GM23248 (cell line): Measurements from ENCODE around the gene DNMT3L. TPM values are rescaled to one million over a fixed set of nuclear protein-coding genes. Genes with fewer than 3 reads are reported as not detected.

Experiments
- DNase-seq: peaks from one replicate; pipeline ENCODE4 v3.0.0-alpha.2; 2015
- H2AFZ ChIP-seq: fragments of 200-600 bp; sonication (generic); 2 replicates; pipeline ENCODE4 v1.6.1; 2016; ENCODE audit warnings: antibody characterized with exemption
- H3F3A ChIP-seq: fragments of 200-600 bp; sonication (generic); 2 replicates; pipeline ENCODE4 v1.6.1; 2016; ENCODE audit warnings: mild to moderate bottlenecking, antibody characterized with exemption, mixed run types; ENCODE audit not compliant: insufficient read depth
- H3K27ac ChIP-seq: fragments of 200-600 bp; sonication (generic); 2 replicates; pipeline ENCODE4 v1.5.1; 2016; ENCODE audit warnings: mild to moderate bottlenecking
- H3K27me3 ChIP-seq: fragments of 200-600 bp; sonication (generic); replicated peaks from 2 replicates; pipeline ENCODE4 v1.6.1; 2016; ENCODE audit warnings: mild to moderate bottlenecking; ENCODE audit not compliant: insufficient read depth
- H3K36me3 ChIP-seq: fragments of 200-600 bp; sonication (generic); 2 replicates; pipeline ENCODE4 v1.6.1; 2016; ENCODE audit warnings: low read depth, mild to moderate bottlenecking
- H3K4me1 ChIP-seq: fragments of 200-600 bp; sonication (generic); 2 replicates; pipeline ENCODE4 v1.6.1; 2016; ENCODE audit warnings: mild to moderate bottlenecking; ENCODE audit not compliant: insufficient read depth
- H3K4me2 ChIP-seq: fragments of 200-600 bp; sonication (generic); one replicate; pipeline ENCODE4 v1.6.1; 2016; ENCODE audit warnings: mild to moderate bottlenecking; ENCODE audit not compliant: unreplicated experiment
- H3K4me3 ChIP-seq: fragments of 200-600 bp; sonication (generic); 2 replicates; pipeline ENCODE4 v1.5.1; 2016; ENCODE audit warnings: mild to moderate bottlenecking
- H3K79me2 ChIP-seq: fragments of 200-600 bp; sonication (generic); 2 replicates; pipeline ENCODE4 v1.6.1; 2016; ENCODE audit warnings: mild to moderate bottlenecking; ENCODE audit not compliant: insufficient read depth
- H3K9ac ChIP-seq: fragments of 200-600 bp; sonication (generic); 2 replicates; pipeline ENCODE4 v1.6.1; 2016; ENCODE audit warnings: mild to moderate bottlenecking
- H3K9me2 ChIP-seq: fragments of 200-600 bp; sonication (generic); 2 replicates; pipeline ENCODE4 v1.6.1; 2016; ENCODE audit warnings: mixed run types, mild to moderate bottlenecking, moderate library complexity; ENCODE audit not compliant: insufficient read depth
- H3K9me3 ChIP-seq: fragments of 200-600 bp; sonication (generic); one replicate; pipeline ENCODE4 v1.6.1; 2017; ENCODE audit warnings: low read depth
- H4K20me1 ChIP-seq: fragments of 200-600 bp; sonication (generic); 2 replicates; pipeline ENCODE4 v1.6.0; 2016; ENCODE audit not compliant: insufficient read depth
- EZH2 ChIP-seq: fragments of 200-600 bp; sonication (generic); IDR thresholded peaks from 2 replicates; pipeline ENCODE4 v1.6.1; 2018; ENCODE audit warnings: antibody characterized with exemption, mild to moderate bottlenecking; ENCODE audit not compliant: insufficient read depth, poor library complexity, severe bottlenecking
- EZH2phosphoT487 ChIP-seq: fragments of 200-600 bp; sonication (generic); IDR thresholded peaks from 2 replicates; pipeline ENCODE4 v1.6.1; 2018; ENCODE audit warnings: antibody characterized with exemption, moderate library complexity, mild to moderate bottlenecking, low read depth; ENCODE audit not compliant: insufficient read depth
- WGBS, 2 experiments: methylation state at CpG; one replicate each; pipeline ENCODE4 v1.1.6; 2015 to 2017; ENCODE audit warnings: low lambda C conversion rate in 2 of 2, low coverage in 1 of 2; ENCODE audit errors: missing lambda C conversion rate in 2 of 2; 5-methylcytosine and 5-hydroxymethylcytosine counted together
- in situ Hi-C: fragments of 300-500 bp; cut with MboI; formaldehyde crosslinking; loops from 2 replicates; pipeline ENCODE4 v1.15.0; 2020
- polyA plus RNA-seq: library from polyadenylated mRNA; unstranded; fragments of >200 nt; fragmentation: Nextera tagmentation; extraction: Ambion mirVana; gene quantifications from 2 replicates; pipeline ENCODE4 v1.2.1, GENCODE V29; 2016
- total RNA-seq: library from RNA; depleted of rRNA; stranded (reverse); fragments of >200 nt; shearing (Covaris generic); gene quantifications from 2 replicates; pipeline ENCODE4 v1.2.3, GENCODE V29; 2014

The DNMT3L gene
- total and polyA plus RNA-seq, 2 experiments from 2014 or later, result not detected

DNA sequence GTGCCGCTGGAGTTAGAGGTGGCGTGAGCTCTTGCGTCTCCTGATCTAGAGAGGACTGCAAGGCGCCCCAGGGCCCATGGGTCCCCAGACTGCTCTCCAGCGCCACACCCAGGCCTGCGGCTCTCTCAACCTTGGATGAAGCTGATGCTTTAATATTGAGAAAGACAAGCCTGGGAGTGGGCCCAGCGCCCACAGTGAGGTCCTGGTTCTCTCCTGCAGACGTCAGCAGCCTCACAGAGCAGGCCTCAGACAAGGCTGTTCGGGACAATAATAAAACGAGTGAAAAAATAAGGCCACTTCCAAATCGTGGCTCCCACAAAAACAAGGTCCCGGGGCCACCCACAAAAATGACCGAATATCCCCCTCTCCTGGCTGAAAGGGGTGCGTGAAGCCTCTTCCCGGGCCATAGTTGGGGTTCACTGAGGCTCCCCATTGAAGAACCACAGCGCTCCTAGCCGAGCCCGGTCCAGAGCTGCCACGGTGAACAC, 6.0 kb upstream of the DNMT3L start:
- Histone ChIP-seq H3K27me3 (peaks cover 4% of the 10 kb centered on the region; the same call in 1 of the 2 replicates), H3K79me2 (no peaks in the 10 kb centered on the region), H2AFZ (no peak overlapping the region), H3K36me3 (no peaks in the 10 kb centered on the region), H3K9me3 (no peaks in the 10 kb centered on the region), H3K27ac (no peak overlapping the region), H3K4me3 (no peak overlapping the region), H3K9me2 (no peaks in the 10 kb centered on the region), H3K4me1 (no peaks in the 10 kb centered on the region), H4K20me1 (no peaks in the 10 kb centered on the region), H3F3A (no peaks in the 10 kb centered on the region), H3K9ac (no peak overlapping the region), H3K4me2 (no peak overlapping the region)
- TF ChIP-seq EZH2phosphoT487 (no peak), EZH2 (no peak)
- in situ Hi-C loops, result no loop called here
- WGBS, 2 experiments, result 66 to 68% methylated on average over 18 to 19 of the region's 19 CpGs
- DNase-seq, result no peak

DNA sequence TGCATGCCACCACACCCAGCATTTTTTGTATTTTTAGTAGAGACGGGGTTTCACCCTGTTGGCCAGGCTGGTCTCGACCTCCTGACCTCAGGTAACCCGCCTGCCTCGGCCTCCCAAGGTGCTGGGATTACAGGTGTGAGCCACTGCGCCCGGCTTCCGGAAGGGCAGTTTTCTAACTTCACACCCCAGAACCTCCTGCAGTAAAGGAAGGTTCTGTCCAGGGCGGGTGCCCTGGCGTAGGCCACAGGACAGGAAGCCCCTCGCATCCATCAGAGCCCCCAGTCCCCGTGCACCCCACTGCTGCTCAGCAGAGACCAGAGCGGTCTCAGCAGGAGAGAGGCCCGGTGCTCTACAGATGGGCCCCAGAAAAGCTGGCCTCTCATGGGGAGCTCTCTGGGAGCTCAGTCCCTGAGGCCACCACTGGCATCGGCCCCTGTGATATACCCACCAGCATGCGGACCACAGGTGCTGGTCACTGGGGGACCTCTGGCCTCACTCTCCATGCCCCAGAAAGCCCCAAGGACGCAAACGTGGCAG, 4.1 kb upstream of the DNMT3L start:
- no peaks in the 10 kb centered on the region for H3K79me2 ChIP-seq
- no peak overlapping the region for H2AFZ ChIP-seq
- no peak overlapping the region for H3K27ac ChIP-seq
- H3K27me3 ChIP-seq, result peaks cover 4% of the 10 kb centered on the region; the same call in 1 of the 2 replicates
- no peak for DNase-seq
- no peaks in the 10 kb centered on the region for H3F3A ChIP-seq
- no peak overlapping the region for H3K9ac ChIP-seq
- in situ Hi-C loops, result no loop called here
- H3K4me1 ChIP-seq, result no peaks in the 10 kb centered on the region
- 71 to 81% methylated on average over 15 to 17 of the region's 17 CpGs for WGBS, 2 experiments
- no peaks in the 10 kb centered on the region for H3K9me3 ChIP-seq
- TF ChIP-seq EZH2 (no peak), EZH2phosphoT487 (no peak)
- no peak overlapping the region for H3K4me3 ChIP-seq
- no peaks in the 10 kb centered on the region for H3K36me3 ChIP-seq
- H4K20me1 ChIP-seq, result no peaks in the 10 kb centered on the region
- no peak overlapping the region for H3K4me2 ChIP-seq
- H3K9me2 ChIP-seq, result no peaks in the 10 kb centered on the region

DNA sequence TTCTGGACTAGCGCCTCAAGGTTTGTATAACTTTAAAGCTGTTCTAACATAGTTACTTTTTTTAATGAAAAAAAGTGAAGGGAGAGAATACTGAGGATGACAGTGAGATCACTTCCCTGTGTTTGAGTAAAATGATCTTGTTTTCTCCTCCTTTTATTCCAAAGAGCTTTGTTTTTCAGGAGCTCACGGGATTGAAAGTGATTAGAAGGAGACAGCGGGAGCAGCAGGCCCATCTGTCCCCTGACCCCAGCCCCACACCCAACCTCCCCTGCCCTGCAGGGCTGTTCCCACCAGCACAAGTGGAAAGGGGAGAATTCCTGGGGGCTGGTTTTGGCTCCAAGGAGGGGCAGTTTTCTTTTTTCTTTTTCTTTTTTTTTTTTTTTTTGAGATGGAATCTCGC, 2.1 kb upstream of the DNMT3L start:
- Histone ChIP-seq H3K27me3 (peaks cover 7% of the 10 kb centered on the region; the same call in 1 of the 2 replicates), H3K4me1 (no peaks in the 10 kb centered on the region), H3K27ac (no peak overlapping the region), H3K4me2 (no peak overlapping the region), H2AFZ (no peak overlapping the region), H3K9me3 (no peaks in the 10 kb centered on the region), H3K9me2 (no peaks in the 10 kb centered on the region), H4K20me1 (no peaks in the 10 kb centered on the region), H3K9ac (no peak overlapping the region), H3K79me2 (no peaks in the 10 kb centered on the region), H3K36me3 (no peaks in the 10 kb centered on the region), H3F3A (no peaks in the 10 kb centered on the region), H3K4me3 (no peak overlapping the region)
- 67 to 69% methylated on average over 4 of the region's 4 CpGs for WGBS, 2 experiments
- DNase-seq, result no peak
- in situ Hi-C loops, result no loop called here
- TF ChIP-seq EZH2phosphoT487 (no peak), EZH2 (no peak)

DNA sequence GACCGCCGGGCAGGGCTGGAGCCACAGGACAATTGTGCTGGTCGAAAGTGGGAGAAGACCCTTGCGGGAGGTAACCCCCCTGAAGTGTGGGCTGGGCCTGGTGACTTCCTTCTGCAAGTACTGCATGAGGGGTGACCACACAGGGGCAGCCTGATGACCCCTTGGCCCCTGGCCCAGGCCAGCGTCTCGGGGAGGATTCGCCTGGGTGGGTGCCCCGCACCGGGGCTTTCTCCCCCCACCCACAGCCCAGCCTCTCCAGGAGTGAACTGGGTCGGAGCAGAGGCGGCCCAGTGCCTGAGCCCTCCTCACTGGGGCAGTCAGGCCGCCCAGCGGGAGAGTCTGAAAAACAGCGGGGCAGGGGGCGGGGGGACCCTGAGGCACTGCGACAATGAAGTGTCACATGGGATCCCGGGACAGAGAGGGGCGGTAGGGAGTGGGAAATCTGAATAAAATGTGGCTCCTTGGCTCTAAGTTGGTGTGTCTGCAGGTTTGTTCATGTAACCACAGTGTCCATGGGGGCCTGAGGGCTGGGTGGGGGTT, 1.6 kb upstream of the DNMT3L start:
- no peaks in the 10 kb centered on the region for H3K9me3 ChIP-seq
- no peak overlapping the region for H3K4me3 ChIP-seq
- H3K27me3 ChIP-seq, result peaks cover 7% of the 10 kb centered on the region; the same call in 1 of the 2 replicates
- H3K4me1 ChIP-seq, result no peaks in the 10 kb centered on the region
- in situ Hi-C loops, result no loop called here
- no peak overlapping the region for H3K9ac ChIP-seq
- no peak overlapping the region for H3K27ac ChIP-seq
- no peaks in the 10 kb centered on the region for H3F3A ChIP-seq
- H2AFZ ChIP-seq, result no peak overlapping the region
- H3K4me2 ChIP-seq, result no peak overlapping the region
- H3K36me3 ChIP-seq, result no peaks in the 10 kb centered on the region
- H4K20me1 ChIP-seq, result no peaks in the 10 kb centered on the region
- no peak for DNase-seq
- H3K9me2 ChIP-seq, result no peaks in the 10 kb centered on the region
- TF ChIP-seq EZH2phosphoT487 (no peak), EZH2 (no peak)
- H3K79me2 ChIP-seq, result no peaks in the 10 kb centered on the region
- 18% methylated on average over 15 to 18 of the region's 18 CpGs for WGBS, 2 experiments
